Ovary (tissue), 3 donors: Measurements from ENCODE around the gene LCN2.

Experiments
- POLR2A ChIP-seq: fragments of 450-650 bp; IDR thresholded peaks from one replicate; pipeline ENCODE4 v1.6.1; 2017; ENCODE audit warnings: antibody characterized with exemption, mild to moderate bottlenecking, moderate library complexity
- TF ChIP-seq, protein P1 (sequence below), 3 donors: fragments of 450-650 bp in 2 of 3; fragments of 200-600 bp in 1 of 3; IDR thresholded peaks; one replicate each; pipeline versions ENCODE4 v1.5.1 to v1.8.0; 2016 to 2022; ENCODE audit warnings: antibody characterized with exemption in 3 of 3, mild to moderate bottlenecking in 1 of 3
- donor health status: DM: no; HTN: no; CAD: no.

DNA sequence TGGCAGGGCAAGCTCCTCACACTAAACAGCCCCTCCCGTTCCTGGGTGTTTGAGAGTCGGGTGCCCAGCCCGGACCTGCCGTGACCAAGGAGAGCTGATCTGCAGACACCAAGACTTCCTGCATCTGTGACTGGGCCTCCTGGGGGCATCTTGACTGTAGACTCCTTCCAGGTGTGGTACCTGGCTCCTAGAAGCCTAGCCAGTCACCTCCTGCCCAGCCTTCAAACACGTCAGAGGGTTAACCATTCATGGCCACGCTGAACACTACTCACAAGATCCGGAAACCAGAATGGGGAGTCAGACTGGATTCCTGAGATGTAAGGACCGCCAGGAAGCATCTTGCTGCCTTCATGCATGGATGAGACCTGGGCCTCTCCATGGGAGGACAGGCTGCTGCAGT, 3.7 kb upstream of the LCN2 start:
- TF ChIP-seq, protein P1, sequence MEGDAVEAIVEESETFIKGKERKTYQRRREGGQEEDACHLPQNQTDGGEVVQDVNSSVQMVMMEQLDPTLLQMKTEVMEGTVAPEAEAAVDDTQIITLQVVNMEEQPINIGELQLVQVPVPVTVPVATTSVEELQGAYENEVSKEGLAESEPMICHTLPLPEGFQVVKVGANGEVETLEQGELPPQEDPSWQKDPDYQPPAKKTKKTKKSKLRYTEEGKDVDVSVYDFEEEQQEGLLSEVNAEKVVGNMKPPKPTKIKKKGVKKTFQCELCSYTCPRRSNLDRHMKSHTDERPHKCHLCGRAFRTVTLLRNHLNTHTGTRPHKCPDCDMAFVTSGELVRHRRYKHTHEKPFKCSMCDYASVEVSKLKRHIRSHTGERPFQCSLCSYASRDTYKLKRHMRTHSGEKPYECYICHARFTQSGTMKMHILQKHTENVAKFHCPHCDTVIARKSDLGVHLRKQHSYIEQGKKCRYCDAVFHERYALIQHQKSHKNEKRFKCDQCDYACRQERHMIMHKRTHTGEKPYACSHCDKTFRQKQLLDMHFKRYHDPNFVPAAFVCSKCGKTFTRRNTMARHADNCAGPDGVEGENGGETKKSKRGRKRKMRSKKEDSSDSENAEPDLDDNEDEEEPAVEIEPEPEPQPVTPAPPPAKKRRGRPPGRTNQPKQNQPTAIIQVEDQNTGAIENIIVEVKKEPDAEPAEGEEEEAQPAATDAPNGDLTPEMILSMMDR (IDR thresholded peaks at IDR 0.05): no peak
- no peak for TF ChIP-seq POLR2A
